ENCODE results near the gene EIF2S2.

Gene EIF2S2

DNA sequence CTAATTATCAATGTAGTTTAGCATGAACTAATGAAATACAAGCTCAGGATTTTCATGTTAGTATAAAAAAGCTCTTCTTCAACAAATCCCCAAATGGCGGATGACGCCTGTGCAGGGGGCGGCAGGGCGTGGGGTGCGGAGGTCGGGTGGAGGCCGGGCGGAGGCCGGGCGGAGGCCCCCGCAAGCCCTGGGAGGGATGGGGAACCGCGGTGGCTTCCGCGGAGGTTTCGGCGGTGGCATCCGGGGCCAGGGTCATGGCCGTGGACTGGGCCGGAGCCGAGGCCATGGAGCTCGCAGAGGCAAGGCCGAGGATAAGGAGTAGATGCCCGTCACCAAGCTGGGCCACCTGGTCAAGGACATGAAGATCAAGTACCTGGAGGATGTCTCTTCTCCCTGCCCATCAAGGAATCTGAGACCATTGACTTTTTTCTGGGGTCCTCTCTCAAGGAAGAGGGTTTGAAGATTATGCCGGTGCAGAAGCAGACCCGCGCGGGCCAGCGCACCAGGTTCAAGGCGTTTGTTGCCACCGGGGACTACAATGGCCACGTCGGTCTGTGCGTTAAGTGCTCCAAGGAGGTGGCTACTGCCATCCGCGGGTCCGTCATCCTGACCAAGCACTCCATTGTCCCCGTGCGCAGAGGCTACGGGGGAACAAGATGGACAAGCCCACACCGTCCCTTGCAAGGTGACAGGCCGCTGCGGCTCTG, 10.4 kb upstream of the EIF2S2 start:
- DNase-seq (ENCODE audit: low read depth, low spot score): no peak

DNA sequence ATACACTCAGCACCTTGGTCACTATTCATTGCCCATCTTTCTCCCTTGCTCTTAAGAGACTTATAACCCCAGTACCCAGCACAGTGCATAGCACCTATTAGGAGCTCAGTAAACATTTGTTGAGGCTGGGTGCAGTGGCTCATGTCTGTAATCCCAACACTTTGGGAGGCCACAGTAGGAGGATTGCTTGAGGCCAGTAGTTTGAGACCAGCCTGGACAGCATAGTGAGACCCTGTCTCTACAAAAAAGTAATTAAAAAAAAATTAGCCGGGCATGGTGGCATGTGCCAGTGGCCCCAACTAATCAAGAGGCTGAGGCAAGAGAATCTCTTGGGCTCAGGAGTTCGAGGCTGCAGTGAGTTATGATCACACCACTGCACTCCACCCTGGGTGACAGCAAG, 8.2 kb upstream of the EIF2S2 start:
- DNase-seq (ENCODE audit: low read depth, low spot score): no peak

DNA sequence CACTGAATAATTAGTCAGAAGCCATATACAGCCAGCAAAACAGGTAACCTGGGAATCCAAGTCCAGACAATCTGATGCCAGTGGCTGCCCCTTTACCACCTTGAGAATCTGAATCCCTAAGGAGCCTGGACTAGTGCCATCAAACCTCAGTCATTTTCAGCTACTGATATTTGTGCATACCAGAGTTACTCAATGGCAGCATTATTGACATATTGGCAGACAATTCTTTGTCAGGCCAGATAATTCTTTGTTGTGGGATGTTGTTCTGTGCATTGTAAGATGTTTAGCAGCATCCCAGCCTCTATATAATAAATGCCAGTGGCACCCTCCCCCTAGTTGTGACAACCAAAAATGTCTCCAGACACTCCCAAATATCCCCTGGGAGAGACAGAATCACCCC, 3.2 kb upstream of the EIF2S2 start:
- no peak for DNase-seq (ENCODE audit: low read depth, low spot score)

DNA sequence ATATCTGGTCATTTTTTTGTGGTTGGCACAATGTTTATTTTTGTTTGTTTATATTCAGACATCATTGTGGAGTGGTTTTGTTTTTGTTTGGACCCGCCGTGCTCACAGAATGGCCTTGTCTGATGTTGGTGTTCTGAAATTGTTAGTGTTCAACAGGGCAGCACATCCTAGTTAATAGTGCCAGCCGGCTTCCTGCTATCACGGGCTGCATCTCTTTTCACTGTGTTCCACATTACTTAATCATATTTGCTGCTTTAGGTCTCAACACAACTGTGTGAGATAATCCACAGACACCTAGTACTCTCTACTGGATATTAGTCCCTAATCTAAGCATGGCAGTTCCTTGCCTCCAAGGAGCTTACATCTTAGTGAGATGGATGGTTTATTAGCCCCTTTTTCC, 2.8 kb upstream of the EIF2S2 start:
- no peak for DNase-seq (ENCODE audit: low read depth, low spot score)

DNA sequence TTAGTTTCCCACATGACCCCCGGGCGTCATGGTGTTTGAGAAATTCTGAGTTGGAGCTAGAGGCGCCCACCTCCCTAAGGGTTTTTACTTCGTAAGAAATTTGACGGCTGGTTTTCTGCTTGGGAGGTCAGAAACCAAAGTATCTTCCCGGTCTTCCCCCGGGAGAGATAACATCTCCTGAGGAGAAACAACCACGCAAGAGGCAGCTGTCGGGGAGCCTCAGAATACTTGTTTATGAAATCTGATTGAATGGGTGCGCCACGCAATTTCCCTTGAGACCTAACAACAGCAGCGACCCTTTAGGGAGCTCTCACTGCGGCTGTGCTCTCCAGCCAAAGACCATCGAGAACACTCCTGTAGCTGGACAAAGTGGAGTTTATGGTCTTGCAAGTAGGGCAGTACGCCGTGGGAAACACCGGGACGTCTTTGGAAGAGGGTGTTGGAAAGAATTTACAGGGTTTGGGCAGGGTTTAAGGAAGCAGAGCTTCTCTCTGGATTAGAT, 608 bp upstream of the EIF2S2 start:
- no peak for DNase-seq (ENCODE audit: low read depth, low spot score)

DNA sequence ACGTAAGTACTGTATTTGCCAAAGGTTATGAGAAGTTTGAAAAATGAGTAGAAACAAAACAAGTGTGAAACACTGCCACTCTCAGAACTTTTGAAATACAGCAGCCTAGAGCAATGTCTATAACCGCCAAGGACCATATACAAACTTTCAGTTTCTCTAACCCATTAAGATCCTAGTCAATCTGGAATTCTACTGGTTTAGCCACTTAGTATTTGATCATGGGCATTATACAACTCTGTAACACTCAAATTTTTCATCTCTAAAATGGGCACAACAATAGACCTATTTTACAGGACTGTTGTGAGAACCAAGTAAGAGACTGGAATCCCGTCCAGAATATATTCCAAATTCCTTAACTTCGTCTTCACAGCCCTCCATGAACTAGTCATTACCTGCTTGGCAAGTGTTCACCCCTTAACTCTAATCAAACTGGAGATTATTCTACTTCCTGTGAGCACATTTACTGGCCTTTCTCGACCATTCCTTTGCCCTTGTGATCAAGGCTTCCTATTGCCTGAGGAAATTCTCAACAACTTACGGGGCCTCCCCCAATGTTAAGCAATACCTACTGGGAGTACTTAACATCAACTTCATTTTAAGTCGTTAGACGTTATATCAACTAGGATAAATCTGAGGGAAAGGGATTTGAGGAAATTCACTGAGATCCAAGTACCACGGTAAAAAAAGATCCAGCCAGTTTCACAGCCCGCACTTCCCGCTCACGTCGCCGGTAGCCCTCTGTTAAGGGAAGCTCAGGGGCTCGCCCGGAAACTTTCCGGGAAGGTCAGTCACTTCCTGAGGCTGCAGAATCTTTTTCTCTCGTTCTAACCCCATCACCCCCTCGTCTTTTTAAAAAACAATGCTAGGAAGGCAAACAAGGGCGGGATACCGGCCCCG, 1.1 kb downstream of the EIF2S2 start:
- DNase-seq (ENCODE audit: low read depth, low spot score): no peak

DNA sequence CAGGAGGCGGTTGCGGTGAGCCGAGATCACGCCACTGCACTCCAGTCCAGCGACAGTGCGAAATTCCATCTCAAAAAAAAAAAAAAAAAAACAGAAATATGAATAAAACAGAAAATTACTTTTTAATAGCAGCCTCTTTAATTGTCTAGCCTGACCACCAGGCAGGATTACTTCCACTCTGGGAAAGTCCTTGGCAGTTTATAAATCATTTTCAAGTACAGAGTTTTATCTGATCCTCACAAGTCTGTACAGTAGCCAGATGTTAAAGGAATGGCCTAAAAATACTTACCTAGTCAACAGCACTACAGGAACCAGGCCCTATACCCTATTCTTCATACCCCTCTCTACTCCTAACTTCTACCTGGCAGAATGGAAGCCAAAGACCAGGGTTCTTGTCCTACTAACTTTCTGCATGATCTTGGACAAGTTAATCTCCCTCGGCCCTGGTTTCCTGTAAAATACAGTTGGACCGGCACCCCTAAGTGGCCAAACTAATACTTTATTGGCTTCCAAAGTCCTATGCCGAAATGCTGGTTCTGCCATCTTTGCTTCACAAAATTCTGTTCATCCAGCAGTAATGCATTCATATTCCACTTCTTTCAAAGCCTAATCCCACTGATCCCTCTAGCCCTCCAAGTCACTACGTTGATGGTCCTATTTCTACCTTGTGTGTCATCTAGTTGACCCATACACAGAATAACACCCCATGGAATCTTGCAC, 1.9 kb downstream of the EIF2S2 start:
- no peak for DNase-seq (ENCODE audit: low read depth, low spot score)

DNA sequence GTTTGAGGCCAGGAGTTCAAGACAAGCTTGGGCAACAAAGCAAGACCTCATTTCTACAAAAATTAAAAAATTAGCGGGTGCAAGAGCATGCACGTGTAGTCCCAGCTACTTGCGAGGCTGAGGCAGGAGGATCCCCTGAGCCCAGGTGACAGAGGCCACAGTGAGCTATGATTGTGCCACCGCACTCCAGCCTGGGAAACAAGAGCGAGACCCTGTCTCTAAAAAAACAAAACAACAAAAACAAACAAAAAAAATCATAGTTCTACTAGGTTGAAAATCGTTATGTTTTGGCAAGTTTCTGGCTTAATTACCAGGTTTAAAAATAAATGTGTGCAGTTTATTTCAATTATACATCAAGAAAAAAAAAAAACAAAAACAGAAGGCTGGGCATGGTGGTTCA, 2.6 kb downstream of the EIF2S2 start:
- no peak for DNase-seq (ENCODE audit: low read depth, low spot score)

DNA sequence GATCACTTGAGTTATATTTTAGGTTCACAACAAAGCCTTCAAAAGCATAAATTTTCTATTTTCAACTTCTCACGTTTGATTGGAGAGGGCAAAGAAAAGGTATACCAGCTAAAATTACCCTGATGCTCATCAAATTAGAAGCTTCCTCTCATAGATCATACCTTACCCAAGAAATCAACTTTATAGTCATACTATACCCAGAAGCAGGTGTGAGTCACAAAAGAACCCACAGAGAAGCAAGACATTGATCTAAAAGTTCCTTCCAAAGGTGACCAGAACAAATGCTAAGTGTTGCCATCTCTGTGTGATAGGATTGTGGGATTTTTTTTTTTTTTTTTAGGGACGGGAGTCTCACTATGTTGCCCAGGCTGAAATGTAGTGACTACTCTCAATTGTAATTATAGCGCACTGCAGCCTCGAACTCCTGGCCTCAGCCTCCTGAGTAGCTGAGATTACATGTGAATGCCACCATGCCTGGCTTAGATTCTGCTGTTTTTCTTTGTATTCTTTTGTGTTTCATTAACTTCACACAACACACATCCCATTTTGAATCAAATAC, 3.3 kb downstream of the EIF2S2 start:
- no peak for DNase-seq (ENCODE audit: low read depth, low spot score)

DNA sequence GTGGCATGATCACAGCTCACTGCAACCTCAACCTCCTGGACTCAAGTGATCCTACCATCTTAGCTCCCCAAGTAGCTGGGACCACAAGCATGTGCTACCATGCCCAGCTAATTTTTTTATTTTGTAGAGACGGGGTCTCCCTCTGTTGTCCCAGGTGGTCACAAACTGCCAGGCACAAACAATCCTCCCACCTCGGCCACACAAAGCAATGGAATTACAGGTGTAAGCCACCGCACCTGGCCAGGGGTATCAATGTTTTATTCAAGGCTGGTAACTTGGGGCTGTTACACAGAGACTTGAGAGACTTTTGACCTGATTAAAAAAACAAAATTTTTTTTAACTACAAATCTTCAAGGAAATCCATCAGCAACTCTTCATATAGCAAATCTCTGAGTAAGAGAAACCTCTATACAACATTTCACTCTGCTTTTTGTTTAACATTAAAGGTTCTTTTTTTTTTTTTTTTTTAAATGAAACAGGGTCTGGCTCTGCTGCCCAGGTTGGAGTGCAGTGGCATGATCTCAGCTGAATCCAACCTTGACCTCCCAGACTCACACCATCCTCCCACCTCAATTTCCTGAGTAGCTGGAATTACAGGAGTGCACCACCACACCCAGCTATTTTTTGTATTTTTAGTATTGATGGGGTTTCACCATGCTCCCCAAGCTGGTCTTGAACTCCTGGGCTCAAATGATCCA, 5.9 kb downstream of the EIF2S2 start:
- no peak for DNase-seq (ENCODE audit: low read depth, low spot score)

DNA sequence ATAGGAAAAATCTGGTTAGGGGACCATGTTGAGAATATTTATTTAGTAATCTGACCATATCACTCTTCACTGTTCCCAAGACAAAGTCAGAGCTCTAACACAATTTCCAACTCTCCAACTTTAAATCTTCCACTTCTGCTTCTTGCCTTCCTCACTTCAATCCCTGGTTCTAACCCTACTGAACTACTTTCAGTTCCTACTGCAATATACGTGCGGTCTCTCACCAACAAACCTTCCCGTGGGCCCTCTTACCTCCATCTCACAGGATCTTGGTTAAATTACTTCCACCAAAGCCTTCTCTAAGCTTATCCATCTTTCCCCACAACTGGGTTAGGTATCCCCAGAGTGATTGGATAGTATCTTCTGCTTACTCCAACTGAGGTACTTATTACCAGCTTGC, 8.0 kb downstream of the EIF2S2 start:
- DNase-seq (ENCODE audit: low read depth, low spot score): no peak

DNA sequence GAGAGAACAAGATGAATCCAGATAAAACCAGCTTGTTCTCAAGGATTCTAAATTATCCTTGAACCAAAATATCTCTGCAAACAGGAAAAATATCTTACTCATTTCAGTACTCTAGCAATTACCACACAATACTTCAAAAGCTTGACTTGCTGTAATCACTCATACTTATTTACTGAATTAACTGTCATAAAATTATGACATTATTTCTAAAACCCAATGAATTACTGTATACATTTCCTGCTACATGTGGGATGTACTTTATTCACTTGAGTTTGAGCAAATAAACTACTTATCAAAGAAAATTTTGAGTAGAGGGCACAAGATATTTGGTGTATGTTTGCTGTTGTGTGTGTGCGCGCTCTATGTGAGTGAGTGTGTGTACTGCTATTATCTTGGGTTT, 9.7 kb downstream of the EIF2S2 start:
- no peak for DNase-seq (ENCODE audit: low read depth, low spot score)

DNA sequence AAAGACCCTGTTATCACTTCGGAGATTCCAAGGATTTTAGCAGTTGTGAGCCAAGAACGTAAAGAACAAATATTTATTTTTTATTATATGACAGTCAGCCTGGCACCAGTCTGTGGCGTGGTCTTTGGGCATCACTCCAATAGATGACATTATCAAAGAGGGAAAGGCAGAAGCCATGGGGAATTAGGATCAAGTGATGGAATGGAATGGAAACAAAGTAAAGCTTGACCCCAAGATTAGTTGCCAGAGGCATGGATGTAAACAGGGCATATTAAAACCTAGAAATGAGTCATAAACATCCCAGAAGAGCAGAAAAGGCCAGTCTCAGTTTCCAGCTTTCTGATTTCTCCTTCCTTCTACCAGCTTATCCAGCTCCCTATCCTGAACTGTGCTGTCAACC, 11.5 kb downstream of the EIF2S2 start:
- no peak for DNase-seq (ENCODE audit: low read depth, low spot score)

DNA sequence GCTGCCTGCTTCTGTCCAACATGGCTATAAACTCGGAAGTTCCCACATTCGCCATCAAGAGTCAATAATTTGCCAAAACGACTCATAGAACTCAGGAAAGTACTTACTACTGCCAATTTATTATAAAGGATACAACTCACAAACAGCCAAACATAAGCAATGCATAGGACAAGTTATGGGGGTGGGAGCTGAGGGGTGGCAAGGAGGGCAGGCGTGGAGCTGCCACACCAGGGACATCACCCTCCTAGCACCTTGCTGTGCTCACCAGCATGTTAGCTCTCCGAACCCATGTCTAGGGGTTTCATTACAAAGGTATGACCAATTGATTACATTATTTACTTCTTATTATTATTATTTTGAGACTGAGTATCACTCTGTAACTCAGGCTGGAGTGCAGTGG, 12.4 kb downstream of the EIF2S2 start:
- no peak for DNase-seq (ENCODE audit: low read depth, low spot score)

DNA sequence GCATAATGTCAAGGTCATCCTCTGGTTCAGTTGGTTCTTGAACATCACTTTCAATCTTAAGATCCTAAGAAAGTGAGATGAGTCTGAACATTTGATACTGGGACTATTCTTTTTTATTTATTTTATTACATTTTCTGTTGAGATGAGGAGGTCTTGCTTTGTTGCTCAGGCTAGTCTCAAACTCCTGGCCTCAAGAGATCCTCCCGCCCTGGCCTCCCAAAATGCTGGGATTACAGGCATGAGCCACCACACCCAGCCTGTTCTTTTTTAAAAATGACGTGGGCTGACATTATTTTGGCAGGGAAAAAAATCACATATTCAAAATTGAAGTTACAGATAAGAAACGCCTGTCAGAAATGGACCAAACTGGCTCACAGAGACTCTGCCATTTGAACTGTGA, 13.5 kb downstream of the EIF2S2 start:
- no peak for DNase-seq (ENCODE audit: low read depth, low spot score)

DNA sequence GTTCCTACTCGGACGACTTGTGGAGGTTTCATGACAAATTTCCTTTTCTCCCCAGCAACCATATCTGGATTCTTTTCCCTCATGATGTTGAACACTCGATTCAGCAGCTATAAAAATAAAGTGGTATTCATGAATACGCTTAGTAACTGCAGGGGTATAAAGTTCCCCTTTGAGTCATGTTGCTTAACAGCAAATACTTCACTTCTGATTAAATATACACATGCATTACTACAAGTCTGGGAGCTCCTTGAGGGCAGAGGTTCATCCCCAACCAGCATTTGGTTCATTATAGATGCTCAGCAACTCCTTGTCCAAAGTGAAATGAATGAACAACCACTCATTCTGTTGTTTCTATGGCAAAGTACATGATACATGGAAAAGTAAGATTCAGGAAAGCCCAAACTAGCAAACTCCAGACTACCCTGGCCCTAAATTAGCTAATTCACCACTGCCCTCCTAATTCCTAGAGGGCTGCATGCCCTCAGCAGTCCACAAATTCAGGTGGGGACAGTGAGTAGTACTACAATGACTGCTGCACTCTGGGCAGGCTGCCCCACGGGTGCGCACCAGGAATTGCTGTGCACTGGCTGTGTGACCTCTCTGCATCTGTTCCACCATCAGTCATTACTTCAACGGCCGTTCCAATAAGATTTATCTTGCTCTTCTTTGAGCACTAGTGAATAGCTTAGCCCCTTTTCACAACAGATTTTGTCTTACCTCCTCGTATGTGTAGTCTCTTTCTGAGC, 15.2 kb downstream of the EIF2S2 start:
- no peak for DNase-seq (ENCODE audit: low read depth, low spot score)

DNA sequence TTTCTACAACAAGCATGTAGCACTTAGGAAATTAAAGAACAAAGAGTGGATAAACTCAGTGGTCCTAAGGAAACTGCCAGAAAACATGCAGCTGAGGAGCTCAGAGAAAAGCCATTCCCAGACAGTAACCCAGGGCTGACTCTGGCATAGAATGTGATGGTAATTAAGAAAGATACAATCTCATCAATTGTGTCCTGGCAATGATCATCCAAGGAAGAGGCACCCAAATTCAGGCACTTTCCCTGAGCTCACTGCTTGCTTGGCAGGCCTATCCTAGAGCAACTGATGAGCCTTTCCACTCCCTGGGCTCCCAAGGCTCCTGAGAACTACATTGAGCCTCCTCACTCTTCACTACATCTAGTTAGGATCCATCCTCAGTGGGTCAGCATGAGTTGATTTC, 16.2 kb downstream of the EIF2S2 start:
- DNase-seq (ENCODE audit: low read depth, low spot score): no peak

DNA sequence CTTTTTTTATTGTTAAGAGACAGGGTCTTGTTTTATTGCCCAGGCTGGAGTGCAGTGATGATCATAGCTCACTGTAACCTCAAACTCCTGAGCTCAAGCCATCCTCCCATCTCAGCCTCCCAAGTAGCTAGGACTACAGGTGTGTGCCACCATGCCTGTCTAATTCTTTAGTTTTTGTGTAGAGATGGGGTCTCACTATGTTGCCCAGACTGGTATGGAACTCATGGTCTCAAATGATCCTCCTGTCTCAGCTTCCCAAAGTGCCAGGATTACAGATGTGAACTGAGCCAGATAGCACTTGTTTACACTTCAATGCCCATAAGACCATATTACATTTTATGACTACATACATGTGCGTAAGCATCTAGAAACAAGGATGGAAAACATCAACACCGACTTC, 18.1 kb downstream of the EIF2S2 start:
- DNase-seq (ENCODE audit: low read depth, low spot score): no peak

DNA sequence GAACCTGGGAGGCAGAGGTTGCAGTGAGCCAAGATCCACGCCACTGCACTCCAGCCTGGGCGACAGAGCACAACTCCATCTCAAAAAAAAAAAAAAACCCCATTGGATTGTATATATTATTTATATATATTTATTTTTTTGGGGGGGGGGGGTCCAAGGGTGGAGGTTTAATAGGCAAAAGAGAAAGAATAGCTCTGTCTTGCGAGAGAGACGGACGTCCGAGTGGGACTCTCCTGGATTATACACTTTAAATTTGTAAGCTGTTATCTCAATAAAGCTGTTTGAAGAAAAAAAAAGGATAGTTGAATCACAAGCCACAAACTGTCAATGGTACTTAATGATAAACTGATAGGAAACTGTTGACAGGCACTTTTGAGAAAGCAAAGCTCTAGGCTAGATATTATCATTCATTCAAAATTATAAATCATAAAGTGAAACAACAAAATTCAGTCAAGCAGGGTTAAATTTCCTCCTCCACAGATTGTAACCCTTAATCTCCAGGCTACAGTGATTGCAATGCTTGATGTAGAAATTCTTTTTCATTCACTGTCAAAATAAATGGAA, 20.3 kb downstream of the EIF2S2 start:
- DNase-seq (ENCODE audit: low read depth, low spot score): no peak

DNA sequence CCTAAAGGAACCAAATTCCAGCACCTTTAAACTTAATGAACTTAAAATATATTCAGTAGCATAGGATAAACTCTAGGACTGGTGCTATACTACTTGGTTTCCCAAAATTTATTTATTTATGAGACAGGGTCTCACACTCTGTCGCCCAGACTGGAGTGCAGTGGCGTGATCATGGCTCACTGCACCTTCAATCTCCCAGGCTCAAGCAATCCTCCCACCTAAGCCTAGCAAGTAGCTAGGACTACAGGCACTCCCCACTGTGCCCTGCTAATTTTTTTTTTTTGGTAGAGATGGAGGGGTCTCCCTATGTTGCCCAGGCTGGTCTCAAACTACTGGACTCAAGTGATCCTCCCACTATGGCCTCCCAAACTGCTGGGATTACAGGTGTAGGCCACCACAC, 21.4 kb downstream of the EIF2S2 start:
- DNase-seq (ENCODE audit: low read depth, low spot score): no peak

Measured in smooth muscle cell of the brain vasculature (primary cell).